Tongue (tissue), 2 donors: ENCODE measurements around the gene PXN. TPM values are rescaled to one million over a fixed set of nuclear protein-coding genes. Genes with fewer than 3 reads are reported as not detected.
A peak's percentile ranks its signal among the peaks of the same experiment; 100 is the strongest.
"Not testable (repeated sequence)": the region's sequence is repeated elsewhere in the genome, so short reads cannot be mapped to it uniquely, and the experiment has no call there.

ENCODE experiments used
- DNase-seq: peaks from one replicate; pipeline ENCODE4 v3.0.0-alpha.2; 2015
- total RNA-seq: library from RNA; depleted of rRNA; stranded (reverse); fragments of >200 nt; gene quantifications from one replicate; pipeline ENCODE4 v1.2.3, GENCODE V29; 2014

Gene PXN
- total RNA-seq, 1 donor from 2014 or later: 59.2 TPM

- DNase-seq: peak; percentile 79
Observed at GRCh38 chr12:120262852-120263747, 2.4 kb downstream of the PXN start.

- peak; percentile 51 for DNase-seq
Observed at GRCh38 chr12:120261951-120262851, 3.3 kb downstream of the PXN start.

GRCh38 chr12:120260607-120261006, 4.9 kb downstream of the PXN start:
- no peak for DNase-seq

GRCh38 chr12:120259418-120260202, 5.9 kb downstream of the PXN start:
- no peak for DNase-seq

GRCh38 chr12:120258323-120258896, 7.1 kb downstream of the PXN start:
- no peak for DNase-seq

GRCh38 chr12:120257041-120257821, 8.3 kb downstream of the PXN start:
- DNase-seq: peak; percentile 94

GRCh38 chr12:120254809-120255208, 10.7 kb downstream of the PXN start:
- DNase-seq: no peak

- not testable (repeated sequence) for DNase-seq
Observed at GRCh38 chr12:120253313-120253712, 12.2 kb downstream of the PXN start.

GRCh38 chr12:120252071-120252906, 13.2 kb downstream of the PXN start:
- no peak for DNase-seq

GRCh38 chr12:120251364-120252070, 14.0 kb downstream of the PXN start:
- DNase-seq: not testable (repeated sequence)

GRCh38 chr12:120249875-120250795, 15.4 kb downstream of the PXN start:
- DNase-seq: peak; percentile 81

- DNase-seq: no peak
Observed at GRCh38 chr12:120249266-120249874, 16.2 kb downstream of the PXN start.

- no peak for DNase-seq
Observed at GRCh38 chr12:120247621-120248030, 17.9 kb downstream of the PXN start.

GRCh38 chr12:120247183-120247582, 18.3 kb downstream of the PXN start:
- DNase-seq: no peak

GRCh38 chr12:120246705-120247104, 18.8 kb downstream of the PXN start:
- DNase-seq: not testable (repeated sequence)

- DNase-seq: no peak
Observed at GRCh38 chr12:120242971-120243699, 22.4 kb downstream of the PXN start.

- no peak for DNase-seq
Observed at GRCh38 chr12:120242275-120242799, 23.2 kb downstream of the PXN start.
